Gastrocnemius medialis (tissue), 4 donors: Measurements from ENCODE around the gene RALGAPA2.

Experiments
- POLR2A ChIP-seq, 2 donors: fragments of 450-650 bp; IDR thresholded peaks; one replicate each; pipeline ENCODE4 v1.6.1; 2017; ENCODE audit warnings: antibody characterized with exemption in 2 of 2, mild to moderate bottlenecking in 2 of 2, moderate library complexity in 2 of 2
- TF ChIP-seq, protein P1 (sequence below), 5 experiments: fragments of 450-650 bp in 3 of 5; fragments of 200-600 bp in 2 of 5; sonication (generic) in 2 of 5; IDR thresholded peaks in 4 of 5; conservative IDR thresholded peaks in 1 of 5; 1 replicate in 4 of 5; 2 replicates in 1 of 5; pipeline ENCODE4 v1.5.1; 2016 to 2019; ENCODE audit warnings: antibody characterized with exemption in 5 of 5, mild to moderate bottlenecking in 3 of 5, moderate library complexity in 3 of 5

DNA sequence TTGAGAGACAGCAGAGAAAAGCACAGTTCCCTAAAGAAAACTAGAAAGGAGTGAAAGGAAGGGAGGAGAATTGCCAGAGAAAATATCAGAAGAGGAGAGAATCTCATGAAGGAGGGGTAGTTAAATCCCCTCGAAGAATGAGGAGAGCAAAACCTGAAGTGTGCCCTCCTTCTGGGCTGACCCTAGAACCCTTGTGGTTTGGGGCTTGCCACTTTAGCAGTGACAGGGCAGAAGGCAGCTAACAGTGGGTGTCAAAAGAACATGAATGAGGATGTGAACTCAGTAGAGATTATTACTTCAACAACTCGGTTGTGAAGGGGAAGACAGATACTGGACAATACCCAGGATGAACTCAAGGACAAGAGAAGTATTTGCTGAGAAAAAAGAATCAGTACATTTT, 73.6 kb downstream of the RALGAPA2 start:
- TF ChIP-seq, protein P1, sequence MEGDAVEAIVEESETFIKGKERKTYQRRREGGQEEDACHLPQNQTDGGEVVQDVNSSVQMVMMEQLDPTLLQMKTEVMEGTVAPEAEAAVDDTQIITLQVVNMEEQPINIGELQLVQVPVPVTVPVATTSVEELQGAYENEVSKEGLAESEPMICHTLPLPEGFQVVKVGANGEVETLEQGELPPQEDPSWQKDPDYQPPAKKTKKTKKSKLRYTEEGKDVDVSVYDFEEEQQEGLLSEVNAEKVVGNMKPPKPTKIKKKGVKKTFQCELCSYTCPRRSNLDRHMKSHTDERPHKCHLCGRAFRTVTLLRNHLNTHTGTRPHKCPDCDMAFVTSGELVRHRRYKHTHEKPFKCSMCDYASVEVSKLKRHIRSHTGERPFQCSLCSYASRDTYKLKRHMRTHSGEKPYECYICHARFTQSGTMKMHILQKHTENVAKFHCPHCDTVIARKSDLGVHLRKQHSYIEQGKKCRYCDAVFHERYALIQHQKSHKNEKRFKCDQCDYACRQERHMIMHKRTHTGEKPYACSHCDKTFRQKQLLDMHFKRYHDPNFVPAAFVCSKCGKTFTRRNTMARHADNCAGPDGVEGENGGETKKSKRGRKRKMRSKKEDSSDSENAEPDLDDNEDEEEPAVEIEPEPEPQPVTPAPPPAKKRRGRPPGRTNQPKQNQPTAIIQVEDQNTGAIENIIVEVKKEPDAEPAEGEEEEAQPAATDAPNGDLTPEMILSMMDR (IDR thresholded peaks at IDR 0.05 in 4 of 5, conservative IDR thresholded peaks at IDR 0.05 in 1 of 5): no peak
- TF ChIP-seq POLR2A (IDR thresholded peaks at IDR 0.05): no peak
